ENCODE measurements around the gene MKKS.

- TF ChIP-seq STAT6 (CRISPR knock-in tag; IDR thresholded peaks at IDR 0.05): no peak
- no peak for TF ChIP-seq XRCC3 (IDR thresholded peaks at IDR 0.05)
- TF ChIP-seq DIDO1 (tag; IDR thresholded peaks at IDR 0.05; ENCODE audit: low read depth): no peak
- TF ChIP-seq ARNT (IDR thresholded peaks at IDR 0.05): no peak
- no peak for TF ChIP-seq ZNF311 (CRISPR knock-in tag; IDR thresholded peaks at IDR 0.05)
- TF ChIP-seq ETV5 (CRISPR knock-in tag; IDR thresholded peaks at IDR 0.05; ENCODE audit: low read depth): no peak
- no peak for TF ChIP-seq MBD2 (IDR thresholded peaks at IDR 0.05; ENCODE audit: borderline replicate concordance, low read depth)
- no peak for TF ChIP-seq ZBTB1 (CRISPR knock-in tag; IDR thresholded peaks at IDR 0.05; ENCODE audit: borderline replicate concordance, low read depth)
- no peak for TF ChIP-seq HOMEZ (CRISPR knock-in tag; IDR thresholded peaks at IDR 0.05)
- TF ChIP-seq EZH2 (IDR thresholded peaks at IDR 0.05; ENCODE audit: borderline replicate concordance, low read depth, low read length): no peak
- no peak for TF ChIP-seq DEAF1 (CRISPR knock-in tag; IDR thresholded peaks at IDR 0.05)
- no peak for TF ChIP-seq ZNF583 (CRISPR knock-in tag; IDR thresholded peaks at IDR 0.05)
- no peak for TF ChIP-seq USF1 (CRISPR knock-in tag; IDR thresholded peaks at IDR 0.05)
- no peak for TF ChIP-seq CTCF (IDR thresholded peaks at IDR 0.05 in 2 of 3, conservative IDR thresholded peaks at IDR 0.05 in 1 of 3; ENCODE audit: insufficient read depth in 2 of 3, low read depth in 1 of 3, low read length in 3 of 3)
These were observed 11.7 kb upstream of the MKKS start for GRCh38 chr20:10445758-10446157.
